ENCODE measurements around the gene LHPP. TPM values are rescaled to one million over a fixed set of nuclear protein-coding genes. Genes with fewer than 3 reads are reported as not detected.
A peak's percentile ranks its signal among the peaks of the same experiment; 100 is the strongest.

Gene LHPP
- total RNA-seq, 2 donors from 2014 or later = 4.9 to 9.9 TPM

DNA sequence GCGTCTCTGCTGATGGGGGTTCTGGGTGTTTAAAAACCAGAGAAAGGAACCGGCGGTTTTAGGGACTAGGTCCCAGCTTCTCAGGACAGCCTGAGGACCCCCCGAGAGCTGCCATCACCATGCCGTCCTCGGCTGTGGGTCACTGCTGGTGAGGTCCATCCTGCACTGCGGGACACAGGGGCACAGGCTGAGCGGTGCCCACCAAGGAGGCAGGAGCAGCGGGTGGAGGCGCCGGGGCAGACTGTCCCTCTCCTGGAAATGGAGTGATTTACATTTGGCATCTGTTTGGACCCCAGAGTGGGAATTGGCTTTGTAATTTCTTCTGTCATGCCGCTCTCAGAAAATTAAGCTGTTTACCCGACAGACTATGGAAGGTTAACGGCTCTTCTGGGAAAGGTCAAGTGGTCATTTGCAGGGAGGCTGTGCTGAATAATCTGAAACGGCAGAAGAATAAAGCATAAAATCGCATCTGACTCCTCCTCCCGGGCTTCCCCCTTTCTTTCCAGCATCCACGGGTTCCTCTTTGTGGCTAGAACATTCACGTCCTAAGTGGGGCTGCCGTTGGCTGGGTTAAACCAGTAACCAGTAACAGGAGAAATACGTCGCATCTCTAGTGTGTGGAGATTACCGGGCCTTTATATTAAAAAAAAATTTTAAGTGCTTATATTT is 31.7 kb downstream of the LHPP start:
- H3K4me3 ChIP-seq = no peak overlapping the region
- no peaks in the 10 kb centered on the region for H3K9me3 ChIP-seq
- 77% methylated on average over 23 of the region's 23 CpGs for WGBS, 2 donors
- no peaks in the 10 kb centered on the region for H3K27me3 ChIP-seq
- H3K4me1 ChIP-seq = no peaks in the 10 kb centered on the region
- no peaks in the 10 kb centered on the region for H3K36me3 ChIP-seq (replicated peaks in 1 of 2; ENCODE audit: insufficient read depth in 1 of 2, low read depth in 2 of 2)
- intact Hi-C loops (cut with DNase I) = no loop called here
- DNase-seq (peak in 1 of 4 donors; percentile 8), ATAC-seq (no peak)
- H3K27ac ChIP-seq = no peak overlapping the region
- no peak for TF ChIP-seq CTCF (IDR thresholded peaks at IDR 0.05)
- TF ChIP-seq POLR2A (IDR thresholded peaks at IDR 0.05) = no peak

GRCh38 chr10:124494046-124494807 is 32.6 kb downstream of the LHPP start:
- WGBS, 2 donors = 70 to 75% methylated on average over 13 to 16 of the region's 16 CpGs
- Histone ChIP-seq H3K27me3 (no peaks in the 10 kb centered on the region), H3K4me3 (no peak overlapping the region), H3K4me1 (no peaks in the 10 kb centered on the region), H3K27ac (no peak overlapping the region), H3K9me3 (no peaks in the 10 kb centered on the region), H3K36me3 (replicated peaks in 1 of 2; ENCODE audit: insufficient read depth in 1 of 2, low read depth in 2 of 2) (no peaks in the 10 kb centered on the region)
- DNase-seq (no peak), ATAC-seq (no peak)
- intact Hi-C loops (cut with DNase I) = no loop called here
- TF ChIP-seq CTCF (IDR thresholded peaks at IDR 0.05) (no peak), POLR2A (IDR thresholded peaks at IDR 0.05) (no peak)

DNA sequence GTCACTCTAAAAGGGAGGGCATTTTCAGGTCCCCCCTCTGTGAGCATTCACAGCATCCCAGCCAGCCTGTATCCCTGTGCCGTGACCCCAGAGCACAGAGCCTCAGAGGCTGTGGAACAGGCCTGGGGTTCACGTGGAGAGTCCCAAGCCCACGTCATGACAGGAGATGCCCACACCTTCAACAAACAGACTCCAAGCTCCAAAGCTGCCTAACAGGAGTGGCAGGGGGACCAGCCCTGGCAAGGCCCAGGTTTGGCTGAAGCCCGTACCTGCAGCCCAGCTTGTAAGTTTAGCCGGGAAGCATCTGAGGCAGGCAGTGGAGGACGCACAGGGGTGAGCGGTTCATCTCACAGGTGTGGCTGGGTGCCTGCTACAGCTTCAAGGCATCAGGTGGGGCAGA is 33.5 kb downstream of the LHPP start:
- WGBS, 2 donors = 92 to 94% methylated on average over 4 to 7 of the region's 7 CpGs
- Histone ChIP-seq H3K9me3 (no peaks in the 10 kb centered on the region), H3K27ac (no peak overlapping the region), H3K27me3 (no peaks in the 10 kb centered on the region), H3K36me3 (replicated peaks in 1 of 2; ENCODE audit: insufficient read depth in 1 of 2, low read depth in 2 of 2) (no peaks in the 10 kb centered on the region), H3K4me3 (no peak overlapping the region), H3K4me1 (no peaks in the 10 kb centered on the region)
- intact Hi-C loops (cut with DNase I) = no loop called here
- ATAC-seq = no peak
- no peak for DNase-seq
- no peak for TF ChIP-seq POLR2A (IDR thresholded peaks at IDR 0.05)
- TF ChIP-seq CTCF (IDR thresholded peaks at IDR 0.05) = no peak

DNA sequence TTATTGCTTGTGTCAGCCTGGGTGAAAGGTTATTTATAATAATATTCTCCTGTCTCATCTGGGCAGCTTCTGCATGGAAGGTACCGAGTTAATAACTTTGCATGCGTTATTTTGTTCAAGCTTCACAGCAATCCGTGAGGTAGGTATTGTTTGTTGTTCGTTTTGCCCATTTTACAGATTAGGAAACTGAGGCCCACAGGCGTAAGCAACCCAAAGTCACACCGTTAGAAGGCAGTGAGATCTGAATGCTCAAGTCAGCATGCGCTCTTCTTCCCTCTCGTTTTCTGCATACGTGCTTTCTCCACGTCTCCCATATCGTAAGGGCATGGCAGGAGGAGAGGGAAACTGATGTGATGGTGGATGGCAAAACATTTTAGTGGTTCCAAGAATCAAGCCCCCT is 34.1 kb downstream of the LHPP start:
- H3K27ac ChIP-seq = no peak overlapping the region
- no peaks in the 10 kb centered on the region for H3K4me1 ChIP-seq
- no peaks in the 10 kb centered on the region for H3K9me3 ChIP-seq
- 94 to 95% methylated on average over 11 of the region's 11 CpGs for WGBS, 2 donors
- intact Hi-C loops (cut with DNase I) = no loop called here
- no peaks in the 10 kb centered on the region for H3K27me3 ChIP-seq
- ATAC-seq (no peak), DNase-seq (no peak)
- no peaks in the 10 kb centered on the region for H3K36me3 ChIP-seq (replicated peaks in 1 of 2; ENCODE audit: insufficient read depth in 1 of 2, low read depth in 2 of 2)
- no peak overlapping the region for H3K4me3 ChIP-seq
- TF ChIP-seq POLR2A (IDR thresholded peaks at IDR 0.05) (no peak), CTCF (IDR thresholded peaks at IDR 0.05) (no peak)
